ENCODE results near the gene ASB1. TPM values are rescaled to one million over a fixed set of nuclear protein-coding genes. Genes with fewer than 3 reads are reported as not detected.
"Not testable (repeated sequence)": the region's sequence is repeated elsewhere in the genome, so short reads cannot be mapped to it uniquely, and the experiment has no call there.

Gene ASB1
- total RNA-seq, 4 donors from 2014 or later, result 3.9 to 17.7 (median 8.9) TPM

DNA sequence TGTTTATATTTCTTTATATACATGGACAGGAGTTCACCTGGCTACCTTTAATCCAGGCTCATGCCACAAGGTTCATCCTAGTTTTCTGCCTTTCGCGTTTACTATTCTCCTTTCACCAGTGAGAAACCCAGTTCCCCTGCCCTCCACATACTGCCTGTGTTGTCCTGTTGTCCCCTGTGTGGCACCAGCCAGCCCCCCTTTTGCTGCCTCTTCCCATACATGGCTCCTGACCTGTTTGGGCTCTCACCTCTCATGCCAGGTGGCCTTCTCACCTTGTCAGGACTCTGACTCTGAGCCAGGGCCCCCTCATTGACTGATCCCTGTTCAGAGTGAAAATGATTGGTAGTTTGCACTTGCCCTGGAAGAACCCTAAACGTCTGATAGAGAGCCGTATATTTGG lies 13.6 kb downstream of the ASB1 start:
- intact Hi-C loops (cut with DNase I), result no loop called here
- H3K27me3 ChIP-seq, result no peaks in the 10 kb centered on the region
- H3K9me3 ChIP-seq, result no peaks in the 10 kb centered on the region
- WGBS, 2 donors, result 86 to 91% methylated on average over 4 of the region's 4 CpGs
- H3K27ac ChIP-seq, result peak overlapping the region in 1 of 4 donors; percentile 72
- no peak overlapping the region for H3K4me3 ChIP-seq
- peaks cover 7 to 61% (median 17%) of the 10 kb centered on the region in 3 donors for H3K36me3 ChIP-seq
- DNase-seq, result no peak
- peaks cover 0 to 37% (median 7%) of the 10 kb centered on the region in 3 donors for H3K4me1 ChIP-seq
- TF ChIP-seq POLR2A (IDR thresholded peaks at IDR 0.05), result no peak
- TF ChIP-seq, protein P1, sequence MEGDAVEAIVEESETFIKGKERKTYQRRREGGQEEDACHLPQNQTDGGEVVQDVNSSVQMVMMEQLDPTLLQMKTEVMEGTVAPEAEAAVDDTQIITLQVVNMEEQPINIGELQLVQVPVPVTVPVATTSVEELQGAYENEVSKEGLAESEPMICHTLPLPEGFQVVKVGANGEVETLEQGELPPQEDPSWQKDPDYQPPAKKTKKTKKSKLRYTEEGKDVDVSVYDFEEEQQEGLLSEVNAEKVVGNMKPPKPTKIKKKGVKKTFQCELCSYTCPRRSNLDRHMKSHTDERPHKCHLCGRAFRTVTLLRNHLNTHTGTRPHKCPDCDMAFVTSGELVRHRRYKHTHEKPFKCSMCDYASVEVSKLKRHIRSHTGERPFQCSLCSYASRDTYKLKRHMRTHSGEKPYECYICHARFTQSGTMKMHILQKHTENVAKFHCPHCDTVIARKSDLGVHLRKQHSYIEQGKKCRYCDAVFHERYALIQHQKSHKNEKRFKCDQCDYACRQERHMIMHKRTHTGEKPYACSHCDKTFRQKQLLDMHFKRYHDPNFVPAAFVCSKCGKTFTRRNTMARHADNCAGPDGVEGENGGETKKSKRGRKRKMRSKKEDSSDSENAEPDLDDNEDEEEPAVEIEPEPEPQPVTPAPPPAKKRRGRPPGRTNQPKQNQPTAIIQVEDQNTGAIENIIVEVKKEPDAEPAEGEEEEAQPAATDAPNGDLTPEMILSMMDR (IDR thresholded peaks at IDR 0.05), result no peak

DNA sequence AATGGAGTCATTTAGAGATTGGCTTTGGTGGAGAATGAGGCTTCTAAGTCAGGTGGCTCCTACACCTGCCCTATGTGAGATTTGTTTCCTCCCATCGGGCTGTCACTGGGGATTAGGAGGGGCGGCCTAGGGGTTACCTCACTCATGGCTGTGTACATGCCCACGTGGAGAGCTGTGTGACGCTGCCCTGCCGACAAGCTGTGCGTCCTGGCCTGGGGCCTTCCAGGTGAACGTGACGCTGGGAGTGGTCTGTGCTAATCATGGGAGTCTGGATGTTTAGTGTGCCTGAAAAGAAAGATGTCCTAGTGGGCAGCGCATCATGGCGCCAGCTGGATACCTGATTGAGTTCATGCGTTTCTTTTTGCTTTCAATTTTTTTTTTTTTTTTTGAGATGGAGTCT lies 14.0 kb downstream of the ASB1 start:
- H3K27ac ChIP-seq, result no peak overlapping the region
- H3K27me3 ChIP-seq, result no peaks in the 10 kb centered on the region

DNA sequence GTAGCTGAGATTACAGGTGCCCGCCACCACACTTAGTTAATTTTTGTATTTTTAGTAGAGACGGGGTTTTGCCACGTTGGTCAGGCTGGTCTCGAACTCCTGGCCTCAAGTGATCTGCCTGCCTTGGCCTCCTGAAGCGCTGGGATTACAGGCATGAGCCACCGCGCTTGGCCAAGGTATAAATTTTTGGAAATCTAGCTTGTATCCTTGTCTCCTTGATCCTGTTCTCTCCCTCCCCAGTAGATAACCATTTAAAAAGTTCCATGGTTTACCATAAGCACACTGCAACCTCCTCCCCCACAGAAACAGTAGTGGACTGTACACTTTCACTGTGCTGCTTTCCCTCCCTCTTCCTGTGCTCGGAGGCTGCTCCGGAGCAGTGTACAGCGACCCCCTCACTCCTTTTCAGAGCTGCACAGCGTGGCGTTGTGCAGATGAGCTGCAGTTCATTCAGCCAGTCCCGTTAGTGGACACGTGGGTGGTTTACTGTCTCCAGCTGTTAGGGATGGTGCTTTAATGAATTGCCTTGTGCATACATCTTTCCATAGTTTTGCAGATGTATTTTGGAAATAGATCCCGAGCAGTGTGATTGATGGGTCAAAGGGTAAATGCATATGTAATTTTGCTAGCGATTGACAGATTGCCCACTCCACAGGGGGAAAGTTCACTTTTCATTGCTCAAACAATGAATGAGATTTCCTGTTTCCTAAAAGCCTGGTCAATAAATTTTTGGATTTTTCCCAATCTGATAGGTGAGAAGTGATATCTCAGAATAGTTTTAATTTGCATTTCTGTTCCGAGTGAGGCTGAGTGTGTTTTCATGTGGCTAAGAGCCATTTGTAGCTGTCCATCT lies 14.8 kb downstream of the ASB1 start:
- WGBS, 2 donors, result 81 to 84% methylated on average over 17 of the region's 17 CpGs
- Histone ChIP-seq H3K4me1 (peaks cover 0 to 37% (median 7%) of the 10 kb centered on the region in 3 donors), H3K4me3 (no peak overlapping the region), H3K36me3 (peaks cover 7 to 61% (median 17%) of the 10 kb centered on the region in 3 donors), H3K27me3 (no peaks in the 10 kb centered on the region), H3K27ac (no peak overlapping the region), H3K9me3 (no peaks in the 10 kb centered on the region)
- intact Hi-C loops (cut with DNase I), result no loop called here
- TF ChIP-seq, protein P1 (IDR thresholded peaks at IDR 0.05), result no peak
- TF ChIP-seq POLR2A (IDR thresholded peaks at IDR 0.05), result no peak
- no peak for DNase-seq

More for the DNA sequence above, 14.0 kb downstream of the ASB1 start:
- no peak for DNase-seq
- 97 to 99% methylated on average over 10 to 11 of the region's 11 CpGs for WGBS, 2 donors
- Histone ChIP-seq H3K4me1 (peaks cover 0 to 37% (median 7%) of the 10 kb centered on the region in 3 donors), H3K9me3 (no peaks in the 10 kb centered on the region), H3K36me3 (peaks cover 7 to 61% (median 14%) of the 10 kb centered on the region in 3 donors), H3K4me3 (no peak overlapping the region)
- TF ChIP-seq, protein P1 (IDR thresholded peaks at IDR 0.05), result no peak
- no peak for TF ChIP-seq POLR2A (IDR thresholded peaks at IDR 0.05)
- intact Hi-C loops (cut with DNase I), result no loop called here

DNA sequence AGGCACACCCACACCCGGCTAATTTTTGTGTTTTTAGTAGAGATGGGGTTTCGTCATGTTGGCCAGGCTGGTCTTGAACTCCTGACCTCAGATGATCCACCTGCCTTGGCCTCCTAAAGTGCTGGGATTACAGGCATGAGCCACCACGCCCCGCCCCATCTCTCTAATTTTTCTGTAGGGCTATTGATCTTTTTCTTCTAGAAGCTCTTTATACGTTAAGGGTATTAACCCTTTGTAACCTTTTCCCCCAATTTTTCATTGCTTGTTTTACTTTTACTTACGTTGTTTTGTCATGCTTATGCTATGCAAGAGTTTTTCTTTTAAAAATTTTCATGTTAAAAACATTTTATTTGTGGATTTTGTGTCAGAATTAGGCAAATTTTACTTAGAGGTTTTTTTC lies 15.5 kb downstream of the ASB1 start:
- H3K4me1 ChIP-seq, result peaks cover 0 to 37% (median 7%) of the 10 kb centered on the region in 3 donors
- H3K27me3 ChIP-seq; intact Hi-C loops (cut with DNase I); DNase-seq; H3K27ac ChIP-seq; H3K9me3 ChIP-seq; H3K4me3 ChIP-seq: not testable (repeated sequence)
- peaks cover 13 to 62% (median 21%) of the 10 kb centered on the region in 3 donors for H3K36me3 ChIP-seq
- WGBS, 2 donors, result 63 to 68% methylated on average over 6 of the region's 6 CpGs

DNA sequence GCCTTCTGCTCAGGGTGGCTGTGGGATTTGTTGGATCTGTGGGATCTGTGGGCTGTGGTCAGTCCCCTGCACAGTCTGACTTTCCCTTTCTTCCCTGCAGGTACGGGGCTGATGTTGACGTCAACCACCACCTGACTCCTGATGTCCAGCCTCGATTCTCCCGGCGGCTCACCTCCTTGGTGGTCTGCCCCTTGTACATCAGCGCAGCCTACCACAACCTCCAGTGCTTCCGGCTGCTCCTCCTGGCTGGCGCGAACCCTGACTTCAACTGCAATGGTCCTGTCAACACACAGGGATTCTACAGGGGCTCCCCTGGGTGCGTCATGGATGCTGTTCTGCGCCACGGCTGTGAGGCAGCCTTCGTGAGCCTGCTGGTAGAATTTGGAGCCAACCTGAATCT lies 17.5 kb downstream of the ASB1 start:
- Histone ChIP-seq H3K4me1 (peaks cover 0 to 31% (median 2%) of the 10 kb centered on the region in 3 donors), H3K4me3 (no peak overlapping the region), H3K9me3 (no peaks in the 10 kb centered on the region), H3K36me3 (peaks cover 21 to 75% (median 23%) of the 10 kb centered on the region in 3 donors), H3K27ac (no peak overlapping the region), H3K27me3 (no peaks in the 10 kb centered on the region)
- intact Hi-C loops (cut with DNase I), result no loop called here
- TF ChIP-seq POLR2A (IDR thresholded peaks at IDR 0.05), result no peak
- TF ChIP-seq, protein P1 (IDR thresholded peaks at IDR 0.05), result no peak
- no peak for DNase-seq
- WGBS, 2 donors, result 98% methylated on average over 9 of the region's 13 CpGs; no CpG with 5 or more reads in 1 of the 2 donors

All from esophagus squamous epithelium (tissue), 5 donors.